H9 (cell line): Measurements from ENCODE around the gene PRPH2. TPM values are rescaled to one million over a fixed set of nuclear protein-coding genes. Genes with fewer than 3 reads are reported as not detected.
"Not testable (repeated sequence)": the region's sequence is repeated elsewhere in the genome, so short reads cannot be mapped to it uniquely, and the experiment has no call there.

Experiments used
- DNase-seq: peaks from one replicate; pipeline ENCODE4 v3.0.0-alpha.2; 2017
- H2AFZ ChIP-seq: one replicate; pipeline ENCODE4 v1.6.1; 2013; ENCODE audit warnings: mild to moderate bottlenecking, low read length, control low read depth, moderate library complexity
- H2AK5ac ChIP-seq: 2 replicates; pipeline ENCODE4 v1.6.1; 2013; ENCODE audit warnings: low read length, control low read depth, mixed read lengths; ENCODE audit not compliant: insufficient read length
- H2BK120ac ChIP-seq: one replicate; pipeline ENCODE4 v1.6.1; 2013; ENCODE audit warnings: low read depth, mild to moderate bottlenecking, low read length, control low read depth, inconsistent platforms; ENCODE audit not compliant: poor library complexity, severe bottlenecking
- H2BK12ac ChIP-seq: 2 replicates; pipeline ENCODE4 v1.6.1; 2013; ENCODE audit warnings: low read length, control low read depth, mixed read lengths, low read depth; ENCODE audit not compliant: insufficient read length
- H2BK15ac ChIP-seq: 2 replicates; pipeline ENCODE4 v1.6.1; 2013; ENCODE audit warnings: low read depth, low read length, control low read depth
- H2BK20ac ChIP-seq: one replicate; pipeline ENCODE4 v1.6.1; 2013; ENCODE audit warnings: low read depth, mild to moderate bottlenecking, low read length, control low read depth, inconsistent platforms; ENCODE audit not compliant: poor library complexity, severe bottlenecking
- H2BK5ac ChIP-seq: 2 replicates; pipeline ENCODE4 v1.6.1; 2013; ENCODE audit warnings: low read length, control low read depth, mixed read lengths; ENCODE audit not compliant: insufficient read length
- H3K14ac ChIP-seq: 2 replicates; pipeline ENCODE4 v1.6.1; 2013; ENCODE audit warnings: low read length, control low read depth; ENCODE audit not compliant: insufficient read depth
- H3K18ac ChIP-seq: 2 replicates; pipeline ENCODE4 v1.6.1; 2013; ENCODE audit warnings: low read depth, mild to moderate bottlenecking, mixed read lengths, low read length, control low read depth; ENCODE audit not compliant: insufficient read length
- H3K23ac ChIP-seq: 2 replicates; pipeline ENCODE4 v1.6.1; 2013; ENCODE audit warnings: low read length, control low read depth, mixed read lengths, low read depth; ENCODE audit not compliant: insufficient read length
- H3K23me2 ChIP-seq: 2 replicates; pipeline ENCODE4 v1.6.1; 2013; ENCODE audit warnings: low read depth, mild to moderate bottlenecking, mixed read lengths, low read length, control low read depth; ENCODE audit not compliant: insufficient read length, poor library complexity, severe bottlenecking
- H3K27ac ChIP-seq: 2 replicates; pipeline ENCODE4 v1.5.1; 2013; ENCODE audit warnings: low read length, control low read depth, mixed read lengths, low read depth; ENCODE audit not compliant: insufficient read length
- H3K27me3 ChIP-seq: 2 replicates; pipeline ENCODE4 v1.6.1; 2013; ENCODE audit warnings: low read length, control low read depth, inconsistent platforms; ENCODE audit not compliant: insufficient read depth
- H3K4ac ChIP-seq: 2 replicates; pipeline ENCODE4 v1.6.1; 2013; ENCODE audit warnings: low read depth, mild to moderate bottlenecking, control low read depth, inconsistent platforms, low read length, moderate library complexity
- H3K4me1 ChIP-seq: 2 replicates; pipeline ENCODE4 v1.6.1; 2013; ENCODE audit warnings: low read length, control low read depth, inconsistent platforms; ENCODE audit not compliant: insufficient read depth
- H3K4me2 ChIP-seq: 2 replicates; pipeline ENCODE4 v1.6.1; 2013; ENCODE audit warnings: low read length, control low read depth, mixed read lengths; ENCODE audit not compliant: insufficient read length, insufficient read depth
- H3K56ac ChIP-seq: 2 replicates; pipeline ENCODE4 v1.6.1; 2013; ENCODE audit warnings: low read depth, mild to moderate bottlenecking, mixed read lengths, low read length, control low read depth; ENCODE audit not compliant: insufficient read length
- H3K79me1 ChIP-seq: 2 replicates; pipeline ENCODE4 v1.6.1; 2013; ENCODE audit warnings: low read depth, mild to moderate bottlenecking, moderate library complexity, low read length, control low read depth, inconsistent platforms; ENCODE audit not compliant: insufficient read depth, poor library complexity, severe bottlenecking
- H3K79me2 ChIP-seq: 2 replicates; pipeline ENCODE4 v1.6.1; 2013; ENCODE audit warnings: low read length, control low read depth, inconsistent platforms; ENCODE audit not compliant: insufficient read depth
- H3K9ac ChIP-seq: 2 replicates; pipeline ENCODE4 v1.6.1; 2013; ENCODE audit warnings: low read length, control low read depth, mixed read lengths; ENCODE audit not compliant: insufficient read length; ENCODE audit errors: extremely low read depth
- H3K9me3 ChIP-seq: one replicate; pipeline ENCODE4 v1.6.1; 2013; ENCODE audit warnings: low read depth, low read length, inconsistent platforms; ENCODE audit not compliant: control insufficient read depth
- H3T11ph ChIP-seq: one replicate; pipeline ENCODE4 v1.6.1; 2013; ENCODE audit warnings: mild to moderate bottlenecking, low read length, control low read depth, inconsistent platforms
- H4K20me1 ChIP-seq: one replicate; pipeline ENCODE4 v1.6.1; 2013; ENCODE audit not compliant: control insufficient read depth, insufficient read length, insufficient read depth
- H4K5ac ChIP-seq: 2 replicates; pipeline ENCODE4 v1.6.1; 2013; ENCODE audit warnings: low read depth, mild to moderate bottlenecking, mixed read lengths, low read length, control low read depth; ENCODE audit not compliant: insufficient read length
- H4K8ac ChIP-seq: replicated peaks from 2 replicates; pipeline ENCODE4 v1.6.1; 2013; ENCODE audit warnings: low read length, control low read depth, mixed read lengths, low read depth; ENCODE audit not compliant: insufficient read length
- H4K91ac ChIP-seq: 2 replicates; pipeline ENCODE4 v1.6.1; 2013; ENCODE audit warnings: low read depth, mild to moderate bottlenecking, moderate library complexity, mixed read lengths, low read length, control low read depth; ENCODE audit not compliant: insufficient read length
- H3K27ac Mint-ChIP-seq, 3 experiments: 2 replicates in 2 of 3; 3 replicates in 1 of 3; pipeline ENCODE4 v1.8.0; 2020 to 2021; ENCODE audit warnings: mixed read lengths in 3 of 3, mild to moderate bottlenecking in 1 of 3, moderate library complexity in 1 of 3
- H3K27me3 Mint-ChIP-seq: 2 replicates; pipeline ENCODE4 v1.8.0; 2021; ENCODE audit warnings: low read depth, mild to moderate bottlenecking, moderate library complexity, mixed read lengths
- H3K36me3 Mint-ChIP-seq, 3 experiments: 2 replicates in 2 of 3; 3 replicates in 1 of 3; pipeline ENCODE4 v1.8.0; 2020 to 2021; ENCODE audit warnings: low read depth in 3 of 3, mixed read lengths in 3 of 3; ENCODE audit not compliant: insufficient read depth in 1 of 3
- H3K4me1 Mint-ChIP-seq, 2 experiments: 2 replicates each; pipeline ENCODE4 v1.8.0; 2020; ENCODE audit warnings: mixed read lengths in 2 of 2
- H3K4me3 Mint-ChIP-seq, 2 experiments: 2 replicates in 1 of 2; 3 replicates in 1 of 2; pipeline ENCODE4 v1.8.0; 2020 to 2021; ENCODE audit warnings: mild to moderate bottlenecking in 2 of 2, mixed read lengths in 2 of 2, moderate library complexity in 1 of 2
- H3K9me3 Mint-ChIP-seq, 2 experiments: 2 replicates in 1 of 2; 3 replicates in 1 of 2; pipeline ENCODE4 v1.8.0; 2020; ENCODE audit warnings: mild to moderate bottlenecking in 2 of 2, mixed read lengths in 2 of 2, moderate library complexity in 1 of 2
- WGBS: extraction: QIAGEN DNeasy Blood & Tissue Kit; methylation state at CpG from one replicate; pipeline ENCODE4 v1.1.7; 2013; ENCODE audit warnings: missing lambda C conversion rate, low lambda C conversion rate, mixed read lengths; ENCODE audit not compliant: insufficient read length; ENCODE audit errors: extremely low coverage; 5-methylcytosine and 5-hydroxymethylcytosine counted together
- total RNA-seq: library from RNA; stranded (reverse); gene quantifications from 2 replicates; pipeline ENCODE4 v1.2.1, GENCODE V29; 2021
- TF ChIP-seq, protein P1 (sequence below): fragments of 200-600 bp; sonication (generic); conservative IDR thresholded peaks from 3 replicates; pipeline ENCODE4 v1.8.0; 2021; ENCODE audit warnings: antibody characterized with exemption, mild to moderate bottlenecking

Gene PRPH2
- total RNA-seq, 1 experiment from 2014 or later, result 0.31 TPM

DNA sequence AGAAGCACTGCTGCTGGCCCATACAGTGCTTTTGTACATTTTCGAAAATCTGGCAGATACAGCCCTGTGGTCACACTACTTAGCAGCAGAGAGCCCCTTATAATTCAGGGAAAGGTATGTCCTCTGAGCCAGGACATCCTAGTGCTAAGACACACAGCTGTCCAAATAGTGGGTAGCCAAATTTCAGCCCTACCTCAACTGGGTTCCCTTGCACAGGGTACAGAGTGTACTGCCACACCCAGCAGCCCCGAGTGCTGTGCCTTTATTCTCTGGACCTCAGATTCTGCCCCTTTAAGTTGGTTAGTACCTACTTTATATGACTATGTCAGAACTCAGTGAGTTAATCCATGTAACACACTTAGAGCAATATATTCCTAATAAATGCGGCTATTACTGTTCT is 47.6 kb downstream of the PRPH2 start:
- Histone ChIP-seq H2AK5ac (no peak overlapping the region), H3K9me3 (no peaks in the 10 kb centered on the region), H3K79me2 (no peaks in the 10 kb centered on the region), H2BK5ac (no peak overlapping the region), H2AFZ (no peak overlapping the region), H3K27ac (no peak overlapping the region), H3K23ac (no peak overlapping the region), H4K91ac (no peak overlapping the region), H3K14ac (no peak overlapping the region), H4K8ac (no peak overlapping the region), H4K20me1 (no peaks in the 10 kb centered on the region), H3K79me1 (no peaks in the 10 kb centered on the region), H3K27me3 (no peaks in the 10 kb centered on the region; the same call in 1 of the 2 replicates), H3K56ac (no peak overlapping the region), H3K4me2 (no peak overlapping the region), H3K4me1 (no peaks in the 10 kb centered on the region), H3K23me2 (no peaks in the 10 kb centered on the region), H3T11ph (no peak overlapping the region), H3K9ac (no peak overlapping the region), H3K4ac (no peak overlapping the region), H4K5ac (no peak overlapping the region), H2BK120ac (no peak overlapping the region), H2BK15ac (no peak overlapping the region), H2BK20ac (no peak overlapping the region), H3K18ac (no peak overlapping the region), H2BK12ac (no peak overlapping the region)
- peaks cover 15 to 85% (median 69%) of the 10 kb centered on the region in 3 experiments; a peak in 6 of 7 replicates for H3K36me3 Mint-ChIP-seq
- H3K4me3 Mint-ChIP-seq, result no peak overlapping the region
- no peak overlapping the region for H3K27ac Mint-ChIP-seq
- DNase-seq, result no peak
- H3K4me1 Mint-ChIP-seq, result no peaks in the 10 kb centered on the region
- WGBS, result no CpG with 5 or more reads among the region's 3 CpGs
- no peaks in the 10 kb centered on the region for H3K27me3 Mint-ChIP-seq
- H3K9me3 Mint-ChIP-seq, result no peaks in the 10 kb centered on the region
- TF ChIP-seq, protein P1, sequence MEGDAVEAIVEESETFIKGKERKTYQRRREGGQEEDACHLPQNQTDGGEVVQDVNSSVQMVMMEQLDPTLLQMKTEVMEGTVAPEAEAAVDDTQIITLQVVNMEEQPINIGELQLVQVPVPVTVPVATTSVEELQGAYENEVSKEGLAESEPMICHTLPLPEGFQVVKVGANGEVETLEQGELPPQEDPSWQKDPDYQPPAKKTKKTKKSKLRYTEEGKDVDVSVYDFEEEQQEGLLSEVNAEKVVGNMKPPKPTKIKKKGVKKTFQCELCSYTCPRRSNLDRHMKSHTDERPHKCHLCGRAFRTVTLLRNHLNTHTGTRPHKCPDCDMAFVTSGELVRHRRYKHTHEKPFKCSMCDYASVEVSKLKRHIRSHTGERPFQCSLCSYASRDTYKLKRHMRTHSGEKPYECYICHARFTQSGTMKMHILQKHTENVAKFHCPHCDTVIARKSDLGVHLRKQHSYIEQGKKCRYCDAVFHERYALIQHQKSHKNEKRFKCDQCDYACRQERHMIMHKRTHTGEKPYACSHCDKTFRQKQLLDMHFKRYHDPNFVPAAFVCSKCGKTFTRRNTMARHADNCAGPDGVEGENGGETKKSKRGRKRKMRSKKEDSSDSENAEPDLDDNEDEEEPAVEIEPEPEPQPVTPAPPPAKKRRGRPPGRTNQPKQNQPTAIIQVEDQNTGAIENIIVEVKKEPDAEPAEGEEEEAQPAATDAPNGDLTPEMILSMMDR, result no peak

DNA sequence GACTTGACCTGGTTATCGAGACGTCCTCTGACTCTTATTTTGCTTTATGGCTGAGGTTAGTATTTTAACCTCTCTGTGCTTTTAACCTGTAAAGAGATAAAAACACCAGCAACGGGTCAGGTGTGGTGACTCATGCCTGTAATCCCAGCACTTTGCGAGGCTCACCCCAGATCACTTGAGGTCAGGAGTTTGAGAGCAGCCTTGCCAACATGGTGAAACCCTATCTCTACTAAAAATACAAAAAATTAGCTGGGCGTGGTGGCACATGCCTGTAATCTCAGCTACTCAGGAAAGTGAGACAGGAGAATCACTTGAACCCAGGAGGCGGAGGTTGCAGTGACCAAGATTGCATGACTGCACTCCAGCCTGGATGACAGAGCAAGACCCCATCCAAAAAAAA is 48.0 kb downstream of the PRPH2 start:
- H3K36me3 Mint-ChIP-seq, result peaks cover 14 to 85% (median 69%) of the 10 kb centered on the region in 3 experiments; a peak in 6 of 7 replicates
- H3K18ac ChIP-seq, H3K4me1 Mint-ChIP-seq, H2AK5ac ChIP-seq, H3K4ac ChIP-seq, H3K27ac Mint-ChIP-seq, H3K4me1 ChIP-seq, H3K27ac ChIP-seq, DNase-seq, H4K8ac ChIP-seq, H3K79me1 ChIP-seq, H3K4me3 Mint-ChIP-seq, H3T11ph ChIP-seq, H2BK12ac ChIP-seq, H2BK20ac ChIP-seq, H4K91ac ChIP-seq, H3K14ac ChIP-seq, H3K9me3 ChIP-seq, H3K9me3 Mint-ChIP-seq, H2AFZ ChIP-seq, H3K79me2 ChIP-seq, H3K27me3 Mint-ChIP-seq, H3K23me2 ChIP-seq, H4K5ac ChIP-seq, H2BK120ac ChIP-seq, H3K4me2 ChIP-seq, H2BK15ac ChIP-seq, H3K56ac ChIP-seq, H3K9ac ChIP-seq, H4K20me1 ChIP-seq, H3K27me3 ChIP-seq, H3K23ac ChIP-seq, H2BK5ac ChIP-seq: not testable (repeated sequence)
- WGBS, result no CpG with 5 or more reads among the region's 6 CpGs
